H1 (cell line): ENCODE results near the gene COX6A1. TPM values are rescaled to one million over a fixed set of nuclear protein-coding genes. Genes with fewer than 3 reads are reported as not detected.

ENCODE experiments used
- CTCF ChIA-PET: fragments of 300-600 bp; sonication (Branson Sonifier 250); formaldehyde crosslinking; loops from one replicate; lab custom pipeline; 2021; ENCODE audit not compliant: partially characterized antibody; lab: Charles Lee
- POLR2A ChIA-PET: fragments of 300-600 bp; sonication (Branson Sonifier 250); formaldehyde crosslinking; loops from one replicate; lab custom pipeline; 2021; ENCODE audit warnings: inconsistent platforms; ENCODE audit not compliant: partially characterized antibody; lab: Charles Lee
- DNase-seq, 2 experiments: peaks; one replicate each; pipeline versions ENCODE4 v3.0.0 to v3.0.0-alpha.2; 2010 to 2022; ENCODE audit warnings: low spot score in 2 of 2, low read depth in 1 of 2, mixed read lengths in 1 of 2
- FAIRE-seq: peaks from 2 replicates; lab custom pipeline; 2011; peaks lifted over from hg19 to GRCh38; lab: Jason Lieb, UNC
- H2AFZ ChIP-seq: 2 replicates; pipeline ENCODE4 v1.8.1; 2012; ENCODE audit warnings: low read length, inconsistent platforms
- H2AK5ac ChIP-seq: 2 replicates; pipeline ENCODE4 v1.6.1; 2013; ENCODE audit warnings: low read depth, low read length
- H2BK120ac ChIP-seq: replicated peaks from 2 replicates; pipeline ENCODE3; 2013; ENCODE audit warnings: low read depth, low read length, inconsistent platforms
- H2BK12ac ChIP-seq: 2 replicates; pipeline ENCODE4 v1.6.1; 2013; ENCODE audit warnings: low read depth, low read length
- H2BK15ac ChIP-seq: 2 replicates; pipeline ENCODE4 v1.6.1; 2013; ENCODE audit warnings: low read length
- H2BK20ac ChIP-seq: 2 replicates; pipeline ENCODE4 v1.6.1; 2013; ENCODE audit warnings: low read length
- H2BK5ac ChIP-seq: 2 replicates; pipeline ENCODE4 v1.6.1; 2013; ENCODE audit warnings: low read depth, low read length
- H3K14ac ChIP-seq: 2 replicates; pipeline ENCODE4 v1.6.1; 2013; ENCODE audit warnings: inconsistent platforms; ENCODE audit not compliant: insufficient read length
- H3K18ac ChIP-seq: 2 replicates; pipeline ENCODE4 v1.6.1; 2013; ENCODE audit warnings: low read length; ENCODE audit errors: extremely low read depth
- H3K23ac ChIP-seq: 2 replicates; pipeline ENCODE4 v1.6.1; 2013; ENCODE audit warnings: inconsistent platforms; ENCODE audit not compliant: insufficient read length
- H3K23me2 ChIP-seq: 2 replicates; pipeline ENCODE4 v1.6.1; 2013; ENCODE audit warnings: low read depth, low read length
- H3K27ac ChIP-seq: 2 replicates; pipeline ENCODE4 v1.6.1; 2011; ENCODE audit warnings: low read depth, low read length, inconsistent platforms
- H3K27me3 ChIP-seq, 4 experiments: replicated peaks in 1 of 4; 1 replicate in 1 of 4; 2 replicates in 3 of 4; pipeline versions ENCODE4 v1.6.1 to v1.8.1; 2011 to 2013; ENCODE audit warnings: low read length in 3 of 4, mild to moderate bottlenecking in 3 of 4, inconsistent platforms in 2 of 4, mixed read lengths in 2 of 4, moderate library complexity in 1 of 4; ENCODE audit not compliant: control insufficient read depth in 3 of 4, insufficient read depth in 3 of 4; ENCODE audit errors: extremely low read depth in 1 of 4
- H3K36me3 ChIP-seq, 4 experiments: 2 replicates each; pipeline versions ENCODE4 v1.6.1 to v1.8.1; 2011 to 2013; ENCODE audit warnings: mild to moderate bottlenecking in 4 of 4, low read length in 3 of 4, moderate library complexity in 2 of 4, control low read depth in 1 of 4, inconsistent platforms in 1 of 4; ENCODE audit not compliant: insufficient read depth in 4 of 4, control insufficient read depth in 2 of 4
- H3K4ac ChIP-seq: replicated peaks from 2 replicates; pipeline ENCODE3; 2013; ENCODE audit warnings: low read length, low read depth, mixed read lengths, inconsistent platforms; ENCODE audit not compliant: insufficient read length
- H3K4me1 ChIP-seq, 4 experiments: replicated peaks in 1 of 4; 1 replicate in 1 of 4; 2 replicates in 3 of 4; pipeline versions ENCODE4 v1.6.1 to v1.8.1; 2011 to 2013; ENCODE audit warnings: low read length in 3 of 4, inconsistent platforms in 2 of 4, mixed read lengths in 1 of 4; ENCODE audit not compliant: insufficient read depth in 4 of 4, control insufficient read depth in 3 of 4
- H3K4me2 ChIP-seq, 2 experiments: 2 replicates each; pipeline versions ENCODE4 v1.6.1 to v1.8.1; 2011 to 2013; ENCODE audit warnings: low read depth in 2 of 2, low read length in 2 of 2, control low read depth in 1 of 2, inconsistent platforms in 1 of 2, mild to moderate bottlenecking in 1 of 2; ENCODE audit not compliant: insufficient read depth in 1 of 2
- H3K4me3 ChIP-seq, 4 experiments: fragments of 200-600, 300-600 bp in 1 of 4; sonication (generic), shearing (Covaris generic), sonication (Bioruptor Twin) in 1 of 4; 2 replicates each; pipeline versions ENCODE4 v1.5.1 to v1.8.1; 2011 to 2016; ENCODE audit warnings: low read length in 4 of 4, low read depth in 3 of 4, control low read depth in 2 of 4, inconsistent platforms in 2 of 4, mild to moderate bottlenecking in 2 of 4, mixed read lengths in 1 of 4, moderate library complexity in 1 of 4; ENCODE audit not compliant: insufficient read depth in 2 of 4; ENCODE audit errors: extremely low read depth in 1 of 4
- H3K56ac ChIP-seq: replicated peaks from 2 replicates; pipeline ENCODE3; 2013; ENCODE audit warnings: low read depth, mild to moderate bottlenecking, mixed read lengths, low read length, inconsistent platforms; ENCODE audit not compliant: insufficient read length
- H3K79me1 ChIP-seq: 2 replicates; pipeline ENCODE4 v1.6.1; 2013; ENCODE audit warnings: low read depth, low read length, control low read depth
- H3K79me2 ChIP-seq, 2 experiments: 2 replicates each; pipeline versions ENCODE4 v1.6.1 to v1.8.1; 2012 to 2013; ENCODE audit warnings: low read length in 2 of 2, mild to moderate bottlenecking in 2 of 2, inconsistent platforms in 1 of 2; ENCODE audit not compliant: insufficient read depth in 2 of 2, control insufficient read depth in 1 of 2
- H3K9ac ChIP-seq, 4 experiments: replicated peaks in 1 of 4; 1 replicate in 1 of 4; 2 replicates in 3 of 4; pipeline versions ENCODE4 v1.6.1 to v1.8.1; 2011 to 2013; ENCODE audit warnings: low read depth in 3 of 4, low read length in 3 of 4, control low read depth in 2 of 4, mild to moderate bottlenecking in 2 of 4, moderate library complexity in 2 of 4, inconsistent platforms in 1 of 4; ENCODE audit errors: extremely low read depth in 1 of 4
- H3K9me3 ChIP-seq, 2 experiments: 2 replicates each; pipeline versions ENCODE4 v1.6.1 to v1.8.1; 2012 to 2013; ENCODE audit warnings: mild to moderate bottlenecking in 2 of 2, moderate library complexity in 2 of 2, control low read depth in 1 of 2, inconsistent platforms in 1 of 2, low read depth in 1 of 2, low read length in 1 of 2, mixed read lengths in 1 of 2; ENCODE audit not compliant: insufficient read depth in 2 of 2
- H4K20me1 ChIP-seq, 2 experiments: replicated peaks in 1 of 2; 2 replicates each; pipeline versions ENCODE3 to v1.8.1; 2011 to 2013; ENCODE audit warnings: inconsistent platforms in 2 of 2, low read length in 2 of 2, mild to moderate bottlenecking in 1 of 2; ENCODE audit not compliant: insufficient read depth in 2 of 2, control insufficient read depth in 1 of 2
- H4K5ac ChIP-seq: 2 replicates; pipeline ENCODE4 v1.6.1; 2013; ENCODE audit warnings: low read length, low read depth, mixed read lengths, inconsistent platforms; ENCODE audit not compliant: insufficient read length
- H4K8ac ChIP-seq: 2 replicates; pipeline ENCODE4 v1.8.0; 2013; ENCODE audit warnings: mild to moderate bottlenecking, moderate library complexity, low read length, inconsistent platforms; ENCODE audit not compliant: insufficient read depth; ENCODE audit errors: extremely low read depth
- H4K91ac ChIP-seq: replicated peaks from 2 replicates; pipeline ENCODE3; 2013; ENCODE audit warnings: low read length, mixed read lengths, inconsistent platforms; ENCODE audit not compliant: insufficient read length
- BRCA1 ChIP-seq: IDR thresholded peaks from 2 replicates; pipeline ENCODE4 v1.6.1; 2012; ENCODE audit warnings: low read depth, low read length, improper control_type of control experiment
- GABPA ChIP-seq: IDR thresholded peaks from 2 replicates; pipeline ENCODE4 v1.6.1; 2011; ENCODE audit warnings: mild to moderate bottlenecking, low read length, moderate library complexity, borderline replicate concordance; ENCODE audit not compliant: insufficient read depth
- PHF8 ChIP-seq: fragments of 200-600 bp; sonication (generic); conservative IDR thresholded peaks from 2 replicates; pipeline ENCODE4 v1.7.1; 2012; ENCODE audit warnings: low read depth, mild to moderate bottlenecking, inconsistent platforms, low read length, moderate library complexity
- POLR2A ChIP-seq, 2 experiments: IDR thresholded peaks; 1 replicate in 1 of 2; 2 replicates in 1 of 2; pipeline ENCODE4 v1.6.1; 2011; ENCODE audit warnings: low read depth in 2 of 2, low read length in 2 of 2, mild to moderate bottlenecking in 2 of 2; ENCODE audit errors: control extremely low read depth in 1 of 2
- POLR2AphosphoS5 ChIP-seq: IDR thresholded peaks from 2 replicates; pipeline ENCODE4 v1.6.1; 2011; ENCODE audit warnings: low read depth, low read length
- POU5F1 ChIP-seq: IDR thresholded peaks from 2 replicates; pipeline ENCODE4 v1.6.1; 2011; ENCODE audit warnings: low read depth, mild to moderate bottlenecking, low read length, moderate library complexity
- SIN3A ChIP-seq, 2 experiments: IDR thresholded peaks in 1 of 2; conservative IDR thresholded peaks in 1 of 2; 2 replicates each; pipeline ENCODE4 v1.6.1; 2011 to 2012; ENCODE audit warnings: low read length in 2 of 2, improper control_type of control experiment in 1 of 2, low read depth in 1 of 2, mild to moderate bottlenecking in 1 of 2
- SRF ChIP-seq: IDR thresholded peaks from 2 replicates; pipeline ENCODE4 v1.6.1; 2011; ENCODE audit warnings: mild to moderate bottlenecking, low read depth, low read length, moderate library complexity
- TBP ChIP-seq: IDR thresholded peaks from 2 replicates; pipeline ENCODE4 v1.6.1; 2011; ENCODE audit warnings: low read depth, low read length, improper control_type of control experiment
- WGBS, 2 experiments: shearing (Covaris generic) in 1 of 2; methylation state at CpG; one replicate each; pipeline versions ENCODE4 v1.1.6 to v1.1.7; 2013 to 2015; ENCODE audit warnings: low lambda C conversion rate in 2 of 2, mixed read lengths in 2 of 2, inconsistent platforms in 1 of 2, low coverage in 1 of 2, missing lambda C conversion rate in 1 of 2; ENCODE audit not compliant: insufficient replicate concordance in 2 of 2, insufficient coverage in 1 of 2, insufficient read length in 1 of 2; ENCODE audit errors: extremely low coverage in 1 of 2, missing lambda C conversion rate in 1 of 2; 5-methylcytosine and 5-hydroxymethylcytosine counted together
- polyA plus RNA-seq, 7 experiments: library from polyadenylated mRNA; depleted of rRNA in 3 of 7; stranded (reverse) in 5 of 7; unstranded in 2 of 7; fragments of >200 nt in 5 of 7; fragments of 200-250 nt in 2 of 7; gene quantifications; 1 replicate in 5 of 7; 2 replicates in 1 of 7; 4 replicates in 1 of 7; pipeline versions ENCODE4 v1.2.1 to v1.2.3, GENCODE V29; 2011 to 2013; ENCODE audit warnings: missing spikeins in 2 of 7, mixed read lengths in 2 of 7
- total RNA-seq: library from RNA; stranded (reverse); fragmentation: NEBNext Ultra II Directional; extraction: Animal tissue kit (Norgen Biotek cat#: 25700); gene quantifications from 2 replicates; pipeline ENCODE4 v1.2.1, GENCODE V29; 2021

COX6A1 gene
- total and polyA plus RNA-seq, 2 of the 8 experiments (the other 6 are each of a cell fraction or from before 2014, with no cell fraction given) = 437 to 2,792 TPM

- 90% methylated on average over 8 of the region's 8 CpGs; no CpG with 5 or more reads in 1 of the 2 experiments for WGBS, 2 experiments
- no peaks in the 10 kb centered on the region for H3K23me2 ChIP-seq
- no peak overlapping the region for H3K4me2 ChIP-seq
- H3K18ac ChIP-seq = no peak overlapping the region; the same call in 1 of the 2 replicates
- POLR2A ChIA-PET = interaction anchor here (0.9 to 2.4 kb wide), 9 partner anchors 14 to 76 kb away, joined by 3 to 11 read pairs (median 4); no protein-coding TSS in a partner anchor
- no peak overlapping the region for H2BK15ac ChIP-seq
- H3K79me1 ChIP-seq = no peaks in the 10 kb centered on the region
- H4K8ac ChIP-seq = no peak overlapping the region
- no peaks in the 10 kb centered on the region for H3K79me2 ChIP-seq
- no peak overlapping the region for H3K27ac ChIP-seq
- no peak overlapping the region for H2AK5ac ChIP-seq
- CTCF ChIA-PET = interaction anchor here (0.7 to 13.9 kb wide), 19 partner anchors 10 to 167 kb away, joined by 3 to 310 read pairs (median 11); partner anchors contain the start of gene COX6A1
- no peak overlapping the region for H2BK120ac ChIP-seq
- H2BK12ac ChIP-seq = no peak overlapping the region
- peaks cover 0 to 6% (median 0%) of the 10 kb centered on the region in 4 experiments; a peak in 1 of 7 replicates for H3K4me1 ChIP-seq
- no peaks in the 10 kb centered on the region for H4K20me1 ChIP-seq
- TF ChIP-seq POU5F1 = no peak
- no peak for TF ChIP-seq TBP
- TF ChIP-seq PHF8 = no peak
- no peak for TF ChIP-seq POLR2AphosphoS5
- TF ChIP-seq SRF = no peak
- TF ChIP-seq SIN3A (conservative IDR thresholded peaks at IDR 0.05 in 1 of 2, IDR thresholded peaks at IDR 0.05 in 1 of 2; ENCODE audit: low read depth in 1 of 2, low read length in 2 of 2) = no peak
- no peak for TF ChIP-seq BRCA1
- no peak for TF ChIP-seq GABPA
- no peak for TF ChIP-seq POLR2A (IDR thresholded peaks at IDR 0.05; ENCODE audit: control extremely low read depth in 1 of 2, low read depth in 2 of 2, low read length in 2 of 2)
- H3K4me3 ChIP-seq = no peak overlapping the region
- H3K36me3 ChIP-seq = no peaks in the 10 kb centered on the region
- H2BK20ac ChIP-seq = no peak overlapping the region
- H3K9me3 ChIP-seq = peaks cover 0 to 3% of the 10 kb centered on the region in 2 experiments; a peak in 1 of 4 replicates
- no peak overlapping the region for H2BK5ac ChIP-seq
- no peak overlapping the region for H3K23ac ChIP-seq
- H4K91ac ChIP-seq = no peak overlapping the region
- H3K27me3 ChIP-seq = no peaks in the 10 kb centered on the region
- H4K5ac ChIP-seq = no peak overlapping the region
- no peak overlapping the region for H3K4ac ChIP-seq
- no peak overlapping the region for H3K14ac ChIP-seq
- DNase-seq (no peak), FAIRE-seq (no peak)
- no peak overlapping the region for H2AFZ ChIP-seq
- H3K9ac ChIP-seq = no peak overlapping the region
- H3K56ac ChIP-seq = no peak overlapping the region
Measured at GRCh38 chr12:120428597-120429229, 9.2 kb upstream of the COX6A1 start.
